ENCODE measurements around the gene GAS7. TPM values are rescaled to one million over a fixed set of nuclear protein-coding genes. Genes with fewer than 3 reads are reported as not detected.

Gene GAS7
- total and polyA plus RNA-seq, 9 of the 15 experiments (the other 6 are each of a cell fraction or from before 2014, with no cell fraction given), result 0.11 to 0.33 TPM; not detected in 7

DNA sequence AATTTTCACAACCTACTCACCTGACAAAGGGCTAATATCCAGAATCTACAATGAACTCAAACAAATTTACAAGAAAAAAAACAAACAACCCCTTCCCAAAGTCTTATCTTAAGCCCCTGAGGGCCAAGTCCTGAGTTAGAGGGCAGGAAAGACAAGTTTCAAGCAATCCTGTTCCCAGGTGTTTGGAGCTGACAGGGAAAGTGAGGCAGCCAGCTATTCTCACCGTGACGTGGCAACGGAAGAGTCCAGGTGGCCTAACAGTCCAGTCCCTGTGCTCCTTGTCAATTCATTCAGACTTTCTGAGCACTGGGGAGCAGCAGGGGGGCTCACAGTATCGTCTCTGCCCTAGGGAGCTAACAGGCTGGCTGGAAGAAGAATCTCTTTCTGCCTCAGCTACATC lies 203.6 kb downstream of the GAS7 start:
- TF ChIP-seq, protein P1, sequence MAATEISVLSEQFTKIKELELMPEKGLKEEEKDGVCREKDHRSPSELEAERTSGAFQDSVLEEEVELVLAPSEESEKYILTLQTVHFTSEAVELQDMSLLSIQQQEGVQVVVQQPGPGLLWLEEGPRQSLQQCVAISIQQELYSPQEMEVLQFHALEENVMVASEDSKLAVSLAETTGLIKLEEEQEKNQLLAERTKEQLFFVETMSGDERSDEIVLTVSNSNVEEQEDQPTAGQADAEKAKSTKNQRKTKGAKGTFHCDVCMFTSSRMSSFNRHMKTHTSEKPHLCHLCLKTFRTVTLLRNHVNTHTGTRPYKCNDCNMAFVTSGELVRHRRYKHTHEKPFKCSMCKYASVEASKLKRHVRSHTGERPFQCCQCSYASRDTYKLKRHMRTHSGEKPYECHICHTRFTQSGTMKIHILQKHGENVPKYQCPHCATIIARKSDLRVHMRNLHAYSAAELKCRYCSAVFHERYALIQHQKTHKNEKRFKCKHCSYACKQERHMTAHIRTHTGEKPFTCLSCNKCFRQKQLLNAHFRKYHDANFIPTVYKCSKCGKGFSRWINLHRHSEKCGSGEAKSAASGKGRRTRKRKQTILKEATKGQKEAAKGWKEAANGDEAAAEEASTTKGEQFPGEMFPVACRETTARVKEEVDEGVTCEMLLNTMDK (IDR thresholded peaks at IDR 0.05; ENCODE audit: borderline replicate concordance, insufficient read depth, low read depth, low read length, poor library complexity, severe bottlenecking), result no peak
- no peak for TF ChIP-seq BRF2 (IDR thresholded peaks at IDR 0.05; ENCODE audit: borderline replicate concordance, insufficient read depth, insufficient read length)
- TF ChIP-seq ZBTB7A (IDR thresholded peaks at IDR 0.05; ENCODE audit: borderline replicate concordance, control insufficient read depth, low read depth, low read length), result no peak
- TF ChIP-seq ZNF695 (CRISPR knock-in tag; IDR thresholded peaks at IDR 0.05), result no peak
- TF ChIP-seq ZNF408 (CRISPR knock-in tag; IDR thresholded peaks at IDR 0.05; ENCODE audit: low read depth), result no peak
- no peak for TF ChIP-seq KAT2B (IDR thresholded peaks at IDR 0.05; ENCODE audit: low read depth, low read length)
- TF ChIP-seq MEIS2 (IDR thresholded peaks at IDR 0.05; ENCODE audit: partially characterized antibody), result no peak
- TF ChIP-seq ARNT (IDR thresholded peaks at IDR 0.05), result no peak
- intact Hi-C loops (cut with micrococcal nuclease) (no loop called here), in situ Hi-C loops (cut with MboI) (no loop called here)
- H3K27me3 ChIP-seq (ENCODE audit: control insufficient read depth in 2 of 2, insufficient read depth in 2 of 2, low read length in 2 of 2), result no peaks in the 10 kb centered on the region
- no peak overlapping the region for H2AFZ ChIP-seq (ENCODE audit: low read depth, low read length)
- ATAC-seq (no peak), FAIRE-seq (no peak), DNase-seq (ENCODE audit: extremely low read depth in 1 of 4, low spot score in 3 of 4) (no peak)
- no peak overlapping the region for H3K9ac ChIP-seq (ENCODE audit: insufficient read depth in 1 of 2, low read depth in 2 of 2, low read length in 2 of 2)
- H3K4me1 ChIP-seq (replicated peaks in 1 of 2; ENCODE audit: control insufficient read depth in 2 of 2, insufficient read depth in 2 of 2, low read length in 2 of 2), result no peaks in the 10 kb centered on the region
- POLR2A ChIA-PET, result no interaction called here
- BruUV-seq (replicated peaks), result no TSS peak
- CTCF ChIA-PET (ENCODE audit: low intra/inter-chr PET ratio), result no interaction called here
- 0% methylated on average over 2 of the region's 4 CpGs for WGBS (ENCODE audit: insufficient coverage, low coverage, missing lambda C conversion rate)
- no peak overlapping the region for H3K4me2 ChIP-seq (ENCODE audit: insufficient read depth, low read length)
- no peak overlapping the region for H3K4me3 ChIP-seq
- no peak overlapping the region for H3K27ac ChIP-seq (ENCODE audit: extremely low read depth, low read depth, low read length)
- H3K36me3 ChIP-seq (ENCODE audit: control insufficient read depth, insufficient read depth, low read length), result no peaks in the 10 kb centered on the region
- H3K79me2 ChIP-seq (ENCODE audit: control insufficient read depth, insufficient read depth, low read length), result no peaks in the 10 kb centered on the region
- H3K9me3 ChIP-seq (replicated peaks; ENCODE audit: control insufficient read depth, insufficient read depth, low read depth, low read length), result no peaks in the 10 kb centered on the region
- no peaks in the 10 kb centered on the region for H3K9me1 ChIP-seq (ENCODE audit: control insufficient read depth, insufficient read depth, low read length)
- H4K20me1 ChIP-seq (replicated peaks; ENCODE audit: control insufficient read depth, insufficient read depth, low read length), result no peaks in the 10 kb centered on the region
